ENCODE measurements around the gene NINL.

NINL gene

DNA sequence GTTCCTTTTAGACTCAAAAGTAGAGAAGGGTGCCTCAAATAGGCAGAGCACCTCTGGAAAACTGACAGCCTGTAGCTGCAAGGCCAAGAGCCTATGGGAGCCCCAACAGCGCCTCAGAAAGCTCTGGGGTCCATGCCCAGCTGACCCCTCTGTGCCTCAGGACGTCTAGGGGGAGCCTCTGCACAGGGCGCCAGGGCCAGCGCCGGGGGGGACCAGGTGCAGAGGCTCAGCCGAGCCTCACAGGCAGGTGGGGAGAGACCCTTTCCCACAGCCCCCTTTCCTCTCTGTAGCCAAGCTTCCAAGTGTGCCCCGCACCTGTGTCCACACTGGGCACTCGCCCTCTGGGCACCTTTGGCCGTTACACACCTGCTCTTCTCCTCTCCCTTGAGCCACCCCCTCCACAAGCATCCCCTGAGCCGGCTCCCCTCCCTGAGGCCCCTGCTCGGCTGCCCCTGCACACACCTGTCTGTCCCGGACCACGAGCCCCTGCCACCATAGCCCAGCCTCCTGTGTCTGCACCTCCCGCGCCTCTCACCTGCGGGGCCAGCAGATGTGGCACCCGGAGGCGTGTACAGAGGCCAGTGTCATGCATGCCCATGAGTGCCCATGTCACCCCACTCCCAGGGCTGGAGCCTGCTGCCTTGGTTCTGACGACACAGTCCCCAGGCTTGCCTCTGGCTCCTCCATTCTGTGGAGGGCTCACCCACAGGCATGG is 124.6 kb downstream of the NINL start:
- DNase-seq: no peak

DNA sequence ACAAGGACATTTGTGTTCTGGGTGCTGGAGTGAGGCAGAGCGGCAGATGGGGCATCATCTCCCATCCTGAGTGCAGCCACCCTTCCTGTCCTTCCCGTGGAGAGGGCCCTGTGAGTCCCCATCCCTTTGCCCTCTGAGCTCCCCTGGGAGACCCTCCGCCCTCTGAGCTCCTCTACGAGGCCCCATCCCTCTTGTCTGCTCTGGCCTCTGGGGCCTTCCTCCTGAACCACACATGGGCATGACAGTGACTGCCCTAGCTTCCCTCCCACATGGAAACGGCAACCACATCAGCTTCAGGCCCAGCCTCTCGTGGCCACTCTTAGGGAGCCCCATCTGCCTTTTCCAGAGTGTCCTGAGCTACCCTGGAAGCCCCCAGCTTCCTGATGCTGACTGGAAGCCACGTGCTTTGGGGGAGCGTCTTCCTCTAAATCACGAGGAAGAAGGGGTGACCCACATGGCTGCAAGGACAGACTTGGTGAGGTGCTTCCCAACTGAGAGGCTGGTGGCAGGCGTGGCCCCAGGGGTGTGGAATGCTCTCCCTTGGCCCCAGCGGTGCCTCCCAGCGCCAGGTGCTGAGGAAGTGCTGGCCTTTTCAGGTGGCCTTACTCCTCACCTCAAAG is 125.3 kb downstream of the NINL start:
- no peak for DNase-seq

GRCh38 chr20:25459111-25459830 is 126.1 kb downstream of the NINL start:
- no peak for DNase-seq

GRCh38 chr20:25457886-25458680 is 127.2 kb downstream of the NINL start:
- no peak for DNase-seq

DNA sequence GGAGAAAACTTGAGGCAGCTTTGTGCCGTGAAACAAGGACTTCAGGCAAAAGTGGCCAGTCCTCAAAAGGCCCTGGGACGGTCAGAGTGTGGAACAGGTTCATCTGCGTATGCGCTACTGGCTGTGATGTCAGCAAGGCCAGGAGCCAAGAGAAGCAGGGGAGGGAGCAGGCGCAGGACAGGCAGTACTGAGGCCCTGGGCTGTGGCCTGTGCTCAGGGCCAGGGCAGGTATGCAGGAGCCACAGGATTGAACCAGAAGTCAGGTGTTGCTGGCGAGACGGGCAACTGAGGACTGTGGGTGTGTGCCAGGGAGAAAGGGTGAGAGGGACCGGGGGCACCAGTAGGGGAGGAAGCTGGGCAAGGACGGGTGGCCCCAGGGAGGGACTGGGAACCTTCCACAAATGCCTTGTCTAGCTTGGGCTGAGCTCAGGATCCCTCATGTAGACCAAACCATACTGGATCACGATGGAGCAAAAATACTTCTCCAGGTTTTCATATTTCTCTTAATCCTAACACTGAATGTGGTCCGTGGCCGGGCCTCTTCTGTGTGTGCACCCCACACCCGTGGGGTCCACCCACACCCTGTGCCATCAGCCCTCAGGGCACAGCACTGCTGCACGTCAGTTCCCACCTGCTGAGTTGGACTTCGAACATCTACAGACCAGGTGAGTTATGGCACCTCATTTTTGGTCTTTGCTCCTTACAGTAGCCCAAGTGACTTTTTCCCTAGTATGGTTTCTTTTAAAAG is 131.0 kb downstream of the NINL start:
- no peak for DNase-seq

DNA sequence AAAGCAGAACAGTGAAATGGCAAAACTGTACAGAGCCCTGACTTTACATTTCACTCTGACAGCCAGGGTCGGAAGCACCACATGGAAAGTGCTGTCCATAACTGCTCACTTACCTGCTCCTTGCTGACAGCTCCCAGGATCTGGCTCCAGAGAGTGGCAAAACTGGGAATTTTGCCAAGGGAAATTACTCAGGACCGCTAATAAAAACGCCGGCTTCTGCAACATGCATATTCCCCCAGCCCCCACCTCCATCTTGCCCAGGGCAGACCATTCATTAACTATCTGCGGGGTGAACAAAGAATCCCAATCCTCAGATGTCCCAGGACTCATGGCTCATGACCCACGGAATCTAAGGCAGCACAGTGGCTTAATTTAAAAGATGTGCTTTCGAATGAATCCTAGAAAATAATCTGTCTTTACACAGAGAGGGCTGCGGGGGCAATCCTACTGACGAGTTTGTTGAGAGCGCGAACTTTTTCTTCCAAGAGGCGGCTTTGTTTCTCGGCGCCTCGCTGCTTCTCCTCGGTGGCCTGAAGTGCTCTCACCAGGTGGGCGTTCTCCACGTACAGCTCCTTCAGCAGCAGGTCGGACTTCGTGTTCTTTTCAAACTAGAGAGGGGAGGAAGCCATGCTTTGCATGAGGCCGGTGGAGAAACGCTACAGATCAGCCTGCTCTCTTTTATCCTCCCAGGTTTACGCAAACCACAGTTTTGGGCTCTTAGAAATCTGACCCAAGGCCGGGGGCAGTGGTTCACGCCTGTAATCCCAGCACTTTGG is 132.1 kb downstream of the NINL start:
- DNase-seq: no peak

- no peak for DNase-seq
Measured at GRCh38 chr20:25452333-25452732, 133.0 kb downstream of the NINL start.

DNA sequence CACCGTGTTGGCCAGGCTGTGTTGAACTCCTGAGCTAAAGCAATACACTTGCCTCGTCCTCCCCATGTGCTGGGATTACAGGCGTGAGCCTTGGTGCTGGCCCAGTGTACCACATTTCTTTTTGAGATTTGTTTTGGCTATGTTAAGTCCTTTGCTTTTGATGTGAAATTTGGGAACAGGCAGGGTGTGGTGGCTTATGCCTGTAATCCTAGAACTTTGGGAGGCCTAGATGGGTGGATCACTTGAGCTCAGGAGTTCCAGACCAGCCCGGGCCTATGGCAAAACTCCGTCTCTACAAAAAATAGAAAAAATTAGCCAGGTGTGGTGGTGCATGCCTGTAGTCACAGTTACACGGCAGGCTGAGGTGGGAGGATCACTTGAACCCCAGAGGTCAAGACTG is 137.7 kb downstream of the NINL start:
- no peak for DNase-seq

DNA sequence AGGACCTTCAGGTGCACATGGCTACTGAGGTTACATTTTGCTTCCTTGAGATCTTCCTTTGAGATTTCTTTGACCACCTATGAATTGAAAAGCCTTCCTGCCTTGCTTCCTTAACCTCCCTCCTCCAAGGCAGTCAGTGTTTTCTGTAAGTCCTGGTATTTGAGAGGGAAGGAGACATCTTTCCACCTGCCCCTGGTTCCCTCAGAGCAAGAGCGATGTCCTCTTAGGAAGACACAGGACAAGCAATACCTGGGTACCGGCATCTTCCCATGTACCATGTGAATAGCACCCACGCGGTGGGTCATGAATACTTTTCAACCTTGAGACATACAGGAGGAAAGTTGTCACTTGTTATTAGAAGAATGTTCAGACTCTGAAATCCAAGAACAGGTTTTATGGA is 140.8 kb downstream of the NINL start:
- no peak for DNase-seq

GRCh38 chr20:25439328-25439727 is 146.0 kb downstream of the NINL start:
- no peak for DNase-seq

DNA sequence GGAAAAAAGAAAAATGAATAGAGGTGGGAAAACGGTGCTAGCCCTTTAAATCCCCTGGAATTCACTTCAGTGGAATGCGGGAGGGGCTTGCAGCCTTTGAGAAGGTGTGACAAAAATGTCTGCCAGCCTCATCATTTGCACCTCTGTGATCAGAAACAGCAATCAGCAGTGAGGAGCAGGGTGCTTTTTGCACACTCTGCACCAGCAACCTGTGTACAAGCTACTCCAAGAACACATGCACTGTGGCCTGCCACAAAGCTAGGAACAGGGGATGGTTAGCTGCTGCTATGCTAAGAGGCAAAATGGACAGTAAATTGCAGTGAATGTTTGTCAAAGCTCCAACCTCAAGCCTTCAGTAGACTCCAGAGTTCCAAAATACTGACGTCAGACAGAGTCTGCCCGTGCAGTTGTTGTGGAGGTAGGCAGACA is 148.2 kb downstream of the NINL start:
- no peak for DNase-seq

DNA sequence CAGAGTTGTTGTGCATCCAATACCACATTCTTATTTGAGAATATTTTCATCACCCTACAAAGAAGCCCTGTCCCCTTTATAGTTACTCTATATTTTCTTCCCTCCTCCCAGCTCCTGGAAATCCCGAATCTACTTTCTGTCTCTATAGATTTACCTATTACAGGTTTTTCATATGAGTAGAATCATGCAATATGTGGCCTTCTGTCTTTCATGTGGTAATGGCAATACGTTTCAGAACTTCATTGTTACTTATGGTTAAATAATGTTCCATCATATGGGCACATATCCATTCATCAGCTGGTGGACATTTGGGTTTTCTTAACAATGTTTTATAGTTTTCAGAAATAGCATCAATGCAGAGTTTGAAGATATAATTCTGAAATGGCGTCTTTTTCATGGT is 160.8 kb downstream of the NINL start:
- DNase-seq: no peak

DNA sequence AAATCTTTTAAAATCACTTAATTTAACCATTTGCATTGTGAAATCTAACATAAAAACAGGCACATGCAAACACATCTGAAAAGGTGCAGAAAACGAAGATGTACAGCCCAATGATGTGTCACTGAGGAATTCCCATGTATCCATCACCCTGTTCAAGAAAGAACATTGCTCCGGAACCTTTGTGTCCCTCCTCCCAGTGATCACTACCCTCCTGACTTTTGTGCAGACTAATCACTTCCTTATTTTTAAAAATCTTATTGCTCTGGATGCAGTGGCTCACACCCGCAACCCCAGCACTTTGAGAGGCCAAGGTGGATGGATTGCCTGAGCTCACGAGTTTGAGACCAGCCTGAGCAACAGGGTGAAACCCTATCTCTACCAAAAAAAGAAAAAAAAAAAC is 163.3 kb downstream of the NINL start:
- DNase-seq: no peak

- DNase-seq: no peak
Measured at GRCh38 chr20:25421102-25421501, 164.2 kb downstream of the NINL start.

DNA sequence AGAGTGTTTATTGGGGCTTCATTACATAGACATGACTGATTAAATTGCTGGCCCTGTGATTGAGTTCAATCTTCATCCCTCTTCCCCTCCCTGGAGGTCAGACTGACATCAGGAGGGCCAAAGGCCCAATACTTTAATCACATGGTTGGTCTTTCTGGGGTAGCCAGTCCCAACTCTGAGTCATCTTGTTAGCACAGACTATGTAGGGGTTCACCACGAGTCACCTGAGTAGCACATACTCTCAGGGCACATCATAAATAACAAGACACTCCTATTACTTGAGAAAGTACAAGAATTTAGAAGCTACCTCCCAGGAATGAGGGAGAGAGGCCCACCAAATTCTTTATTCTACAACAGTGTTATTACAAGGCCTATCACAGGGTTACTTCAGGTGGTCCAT is 166.6 kb downstream of the NINL start:
- DNase-seq: no peak

GRCh38 chr20:25408890-25409289 is 176.4 kb downstream of the NINL start:
- DNase-seq: no peak

- DNase-seq: no peak
Measured at GRCh38 chr20:25408170-25408547, 177.2 kb downstream of the NINL start.

DNA sequence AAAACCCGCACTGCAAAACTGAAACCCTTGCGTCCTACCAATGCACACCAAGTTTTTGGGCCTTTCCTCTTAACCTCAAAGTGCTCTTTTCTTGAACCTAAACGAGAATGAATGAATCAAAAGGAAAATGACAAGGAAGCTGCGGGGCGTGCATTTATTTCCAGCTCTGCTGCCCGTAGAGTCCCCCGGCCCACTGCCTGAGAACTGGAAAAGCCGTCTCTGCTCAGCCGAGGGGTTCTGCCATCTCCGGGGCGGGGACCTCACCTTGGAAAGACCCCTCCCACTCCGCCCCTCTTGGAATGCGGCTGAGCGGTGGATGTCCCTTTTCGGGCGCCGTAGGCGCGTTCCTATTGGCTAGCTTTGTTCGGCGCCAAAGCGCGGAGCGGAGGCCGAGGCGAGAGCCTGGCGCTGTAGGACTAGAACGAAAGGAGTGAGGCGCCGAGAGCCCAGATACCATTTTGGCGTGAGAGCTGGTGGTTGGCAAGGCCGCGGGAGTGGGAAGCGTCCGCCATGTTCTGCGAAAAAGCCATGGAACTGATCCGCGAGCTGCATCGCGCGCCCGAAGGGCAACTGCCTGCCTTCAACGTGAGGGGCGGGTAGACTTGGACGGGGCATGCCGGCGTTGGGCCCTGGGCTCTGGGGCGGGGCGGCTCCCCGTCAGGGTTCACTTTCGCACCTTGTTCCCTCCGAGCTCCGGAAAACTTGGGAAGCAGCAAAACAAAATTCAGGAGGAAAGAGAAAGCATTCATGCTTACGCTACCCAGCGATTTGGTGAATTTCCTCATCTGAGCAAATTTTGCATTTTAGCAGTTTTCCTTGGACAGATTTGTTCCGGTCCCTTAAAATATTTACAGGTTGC is 177.8 kb downstream of the NINL start, which contains the start of gene GINS1:
GINS1 (plus strand) TSS at position 363 of the 859 bp plus-strand sequence; CDS start at position 511, 148 bp downstream.
- peak; percentile 94 for DNase-seq
